NCI-H524 (cell line): ENCODE results near the gene ZNF287.

Experiments
- DNase-seq, 2 experiments: peaks; one replicate each; lab custom pipeline; 2025; lab: John Stamatoyannopoulos, UW

Gene ZNF287

GRCh38 chr17:16516594-16517051 lies 52.4 kb downstream of the ZNF287 start:
- peak; percentile 30 to 49 for DNase-seq

GRCh38 chr17:16515933-16516332 lies 53.1 kb downstream of the ZNF287 start:
- no peak for DNase-seq

GRCh38 chr17:16513873-16514272 lies 55.1 kb downstream of the ZNF287 start:
- DNase-seq: no peak

GRCh38 chr17:16512011-16512410 lies 57.0 kb downstream of the ZNF287 start:
- DNase-seq: peak; percentile 94 to 95

- DNase-seq: no peak
These were observed 57.4 kb downstream of the ZNF287 start for GRCh38 chr17:16511593-16511992.

GRCh38 chr17:16507918-16508533 lies 61.0 kb downstream of the ZNF287 start:
- no peak for DNase-seq

GRCh38 chr17:16506188-16506587 lies 62.8 kb downstream of the ZNF287 start:
- no peak for DNase-seq

GRCh38 chr17:16504984-16505383 lies 64.0 kb downstream of the ZNF287 start:
- DNase-seq: no peak
